Measurements from ENCODE around the gene GLDN.

DNA sequence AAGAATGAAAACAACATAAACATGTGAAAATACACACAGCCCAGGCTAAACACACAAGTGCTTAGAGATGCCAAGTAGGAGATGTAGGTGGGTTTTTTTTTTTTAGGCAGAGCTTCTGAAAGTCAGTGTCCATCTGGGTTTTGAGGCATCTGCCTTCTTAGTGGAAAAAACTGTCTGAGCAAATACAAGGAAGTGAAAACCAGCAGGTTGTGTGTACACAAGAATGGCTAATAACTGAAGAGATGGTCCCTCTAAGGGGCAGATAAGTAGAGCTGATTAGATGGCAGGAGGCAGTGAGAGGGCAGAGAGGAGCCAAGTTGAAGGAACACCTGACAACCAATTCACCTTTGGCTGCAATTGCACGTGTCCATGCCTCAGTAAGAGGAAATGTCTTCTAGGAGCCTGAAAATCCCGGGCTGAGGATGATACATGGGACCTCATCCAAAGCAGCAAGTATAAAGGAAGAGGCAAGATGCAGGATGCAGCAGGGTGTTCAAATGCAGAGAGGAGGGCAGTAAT, 37.9 kb upstream of the GLDN start:
- TF ChIP-seq POLR2A (IDR thresholded peaks at IDR 0.05; ENCODE audit: low read length) (no peak), GATA1 (IDR thresholded peaks at IDR 0.05; ENCODE audit: low read depth, low read length) (no peak)

All from erythroblast (primary cell).